ENCODE results near the gene NAE1. TPM values are rescaled to one million over a fixed set of nuclear protein-coding genes. Genes with fewer than 3 reads are reported as not detected.
A peak's percentile ranks its signal among the peaks of the same experiment; 100 is the strongest.

Gene NAE1
- total and polyA plus RNA-seq, 7 experiments from 2014 or later: 62.3 to 103 (median 96.3) TPM

DNA sequence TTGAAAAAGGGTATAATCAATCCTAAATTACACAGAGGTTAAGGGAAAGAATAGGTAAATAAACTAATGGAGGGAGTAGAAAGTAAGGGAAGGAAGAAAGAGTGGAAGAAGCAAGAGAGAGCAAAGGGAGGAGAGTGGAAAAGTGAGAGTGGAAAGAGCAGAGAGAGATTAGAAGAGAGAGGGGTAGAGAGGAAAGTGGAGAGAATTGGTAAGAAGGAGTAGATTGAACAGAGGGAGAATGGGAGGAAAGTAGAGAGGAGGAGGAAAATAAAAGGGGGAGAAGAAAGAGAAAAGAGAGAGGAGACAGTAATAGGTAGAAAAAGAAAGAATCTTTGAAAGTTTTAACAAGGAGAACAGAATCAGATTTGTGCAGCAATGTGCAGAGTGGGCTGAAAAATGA is 54.3 kb downstream of the NAE1 start:
- POLR2A ChIA-PET: no interaction called here
- no peaks in the 10 kb centered on the region for H3K9me3 ChIP-seq (ENCODE audit: control insufficient read depth in 2 of 3, low read length in 3 of 3)
- ATAC-seq (no peak), DNase-seq (no peak)
- Mint-ChIP-seq H3K36me3 (peaks cover 0 to 12% (median 6%) of the 10 kb centered on the region in 5 donors), H3K27ac (peak overlapping the region in 2 of 9 donors; percentile 23 to 59), H3K4me1 (peaks cover 0 to 1% (median 0%) of the 10 kb centered on the region in 7 donors), H3K9me3 (peaks cover 0 to 5% (median 0%) of the 10 kb centered on the region in 11 donors), H3K4me3 (no peak overlapping the region), H3K27me3 (no peaks in the 10 kb centered on the region)
- no peak overlapping the region for H3K27ac ChIP-seq (ENCODE audit: low read depth, low read length)
- no peaks in the 10 kb centered on the region for H3K36me3 ChIP-seq (ENCODE audit: control insufficient read depth in 2 of 3, insufficient read depth in 3 of 3, low read length in 3 of 3)
- no peaks in the 10 kb centered on the region for H3K4me1 ChIP-seq (ENCODE audit: control insufficient read depth in 2 of 2, insufficient read depth in 2 of 2, low read length in 2 of 2)
- intact Hi-C loops (cut with micrococcal nuclease): no loop called here
- no peaks in the 10 kb centered on the region for H3K27me3 ChIP-seq (ENCODE audit: control insufficient read depth in 2 of 2, insufficient read depth in 2 of 2, low read length in 2 of 2)
- H3K4me3 ChIP-seq (ENCODE audit: low read length): no peak overlapping the region
- CTCF ChIA-PET: no interaction called here

DNA sequence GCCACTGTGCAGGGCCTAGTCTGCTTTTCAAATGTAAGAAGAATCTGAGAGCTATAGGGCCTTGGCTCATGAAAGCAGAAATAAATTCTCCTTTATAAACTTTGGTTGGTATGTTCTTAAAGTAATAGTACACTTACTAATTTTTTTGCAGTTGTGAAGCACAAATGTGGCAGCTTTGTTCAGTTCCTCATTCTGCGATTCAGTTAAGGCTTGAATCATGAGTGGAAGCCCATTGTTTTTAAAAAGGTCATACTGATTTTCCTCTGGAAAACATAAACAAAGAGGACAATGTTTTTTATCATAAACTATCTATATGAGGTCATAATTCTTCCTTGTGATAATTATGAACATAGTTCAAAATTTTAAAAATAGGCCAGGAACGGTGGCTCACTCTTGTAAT is 55.8 kb downstream of the NAE1 start:
- Histone ChIP-seq H3K9me3 (ENCODE audit: control insufficient read depth in 2 of 3, low read length in 3 of 3) (no peaks in the 10 kb centered on the region), H3K4me1 (ENCODE audit: control insufficient read depth in 2 of 2, insufficient read depth in 2 of 2, low read length in 2 of 2) (no peaks in the 10 kb centered on the region), H3K4me3 (ENCODE audit: low read length) (no peak overlapping the region), H3K36me3 (ENCODE audit: control insufficient read depth in 2 of 3, insufficient read depth in 3 of 3, low read length in 3 of 3) (no peaks in the 10 kb centered on the region), H3K27ac (ENCODE audit: low read depth, low read length) (no peak overlapping the region), H3K27me3 (ENCODE audit: control insufficient read depth in 2 of 2, insufficient read depth in 2 of 2, low read length in 2 of 2) (no peaks in the 10 kb centered on the region)
- H3K4me3 Mint-ChIP-seq: no peak overlapping the region
- peaks cover 0 to 5% (median 0%) of the 10 kb centered on the region in 11 donors for H3K9me3 Mint-ChIP-seq
- no peak for ATAC-seq
- no peaks in the 10 kb centered on the region for H3K27me3 Mint-ChIP-seq
- H3K36me3 Mint-ChIP-seq: peaks cover 0 to 12% (median 6%) of the 10 kb centered on the region in 5 donors
- POLR2A ChIA-PET: no interaction called here
- H3K4me1 Mint-ChIP-seq: peaks cover 0 to 1% (median 0%) of the 10 kb centered on the region in 7 donors
- intact Hi-C loops (cut with micrococcal nuclease): no loop called here
- DNase-seq: no peak
- H3K27ac Mint-ChIP-seq: no peak overlapping the region
- CTCF ChIA-PET: no interaction called here

DNA sequence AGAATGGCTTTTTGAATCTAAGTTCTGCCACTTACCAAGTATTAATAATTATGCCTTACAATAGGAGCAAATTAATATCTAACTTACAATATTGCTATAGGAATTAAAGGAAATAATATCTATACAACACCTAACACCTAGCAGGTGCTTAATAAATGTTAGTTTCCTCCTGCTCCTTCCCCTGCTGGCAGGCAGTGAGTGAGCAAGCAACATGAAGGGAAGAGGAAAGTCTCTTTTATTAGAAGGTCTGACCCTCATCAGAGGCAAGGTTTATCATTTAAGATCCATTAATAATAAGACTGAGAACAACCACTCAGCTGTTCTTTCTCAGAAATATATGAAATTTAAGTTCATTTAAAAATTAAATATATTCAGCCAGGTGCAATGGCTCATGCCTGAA is 72.7 kb downstream of the NAE1 start:
- Histone ChIP-seq H3K27me3 (ENCODE audit: control insufficient read depth in 2 of 2, insufficient read depth in 2 of 2, low read length in 2 of 2) (no peaks in the 10 kb centered on the region), H3K36me3 (ENCODE audit: control insufficient read depth in 2 of 3, insufficient read depth in 3 of 3, low read length in 3 of 3) (no peaks in the 10 kb centered on the region), H3K9me3 (ENCODE audit: control insufficient read depth in 2 of 3, low read length in 3 of 3) (no peaks in the 10 kb centered on the region), H3K4me3 (ENCODE audit: low read length) (no peak overlapping the region), H3K27ac (ENCODE audit: low read depth, low read length) (no peak overlapping the region), H3K4me1 (ENCODE audit: control insufficient read depth in 2 of 2, insufficient read depth in 2 of 2, low read length in 2 of 2) (no peaks in the 10 kb centered on the region)
- no peak overlapping the region for H3K27ac Mint-ChIP-seq
- H3K9me3 Mint-ChIP-seq: no peaks in the 10 kb centered on the region
- no peaks in the 10 kb centered on the region for H3K36me3 Mint-ChIP-seq
- H3K27me3 Mint-ChIP-seq: peaks cover 0 to 39% (median 0%) of the 10 kb centered on the region in 5 donors
- no peaks in the 10 kb centered on the region for H3K4me1 Mint-ChIP-seq
- ChIA-PET CTCF (no interaction called here), POLR2A (no interaction called here)
- no peak overlapping the region for H3K4me3 Mint-ChIP-seq
- DNase-seq (no peak), ATAC-seq (no peak)
- intact Hi-C loops (cut with micrococcal nuclease): no loop called here

GRCh38 chr16:66754819-66755218 is 76.0 kb downstream of the NAE1 start:
- peaks cover 0 to 4% (median 0%) of the 10 kb centered on the region in 5 donors for H3K36me3 Mint-ChIP-seq
- peaks cover 0 to 45% (median 0%) of the 10 kb centered on the region in 5 donors for H3K27me3 Mint-ChIP-seq
- Histone ChIP-seq H3K27ac (ENCODE audit: low read depth, low read length) (no peak overlapping the region), H3K4me1 (ENCODE audit: control insufficient read depth in 2 of 2, insufficient read depth in 2 of 2, low read length in 2 of 2) (peaks cover 14 to 15% of the 10 kb centered on the region in 2 donors), H3K27me3 (ENCODE audit: control insufficient read depth in 2 of 2, insufficient read depth in 2 of 2, low read length in 2 of 2) (no peaks in the 10 kb centered on the region), H3K9me3 (ENCODE audit: control insufficient read depth in 2 of 3, low read length in 3 of 3) (no peaks in the 10 kb centered on the region), H3K36me3 (ENCODE audit: control insufficient read depth in 2 of 3, insufficient read depth in 3 of 3, low read length in 3 of 3) (peaks cover 0 to 6% (median 0%) of the 10 kb centered on the region in 3 experiments), H3K4me3 (ENCODE audit: low read length) (no peak overlapping the region)
- ChIA-PET CTCF (interaction anchor here (1.2 kb wide), 1 partner anchor 75 kb away, joined by 3 read pairs; no protein-coding TSS in a partner anchor), POLR2A (interaction anchor here (1.1 kb wide), 1 partner anchor 76 kb away, joined by 3 read pairs; the partner anchor contains the start of gene NAE1)
- DNase-seq (no peak), ATAC-seq (no peak)
- intact Hi-C loops (cut with micrococcal nuclease): loop anchor here (5.0 kb wide), 5 partner anchors 77 to 193 kb away; partner anchors contain the start of genes CIAO2B (in 1 of the 2) and NAE1 (in 1 of the 2)
- no peak overlapping the region for H3K27ac Mint-ChIP-seq
- H3K9me3 Mint-ChIP-seq: peaks cover 0 to 6% (median 0%) of the 10 kb centered on the region in 11 donors
- peaks cover 13 to 19% (median 18%) of the 10 kb centered on the region in 7 donors for H3K4me1 Mint-ChIP-seq
- H3K4me3 Mint-ChIP-seq: no peak overlapping the region

DNA sequence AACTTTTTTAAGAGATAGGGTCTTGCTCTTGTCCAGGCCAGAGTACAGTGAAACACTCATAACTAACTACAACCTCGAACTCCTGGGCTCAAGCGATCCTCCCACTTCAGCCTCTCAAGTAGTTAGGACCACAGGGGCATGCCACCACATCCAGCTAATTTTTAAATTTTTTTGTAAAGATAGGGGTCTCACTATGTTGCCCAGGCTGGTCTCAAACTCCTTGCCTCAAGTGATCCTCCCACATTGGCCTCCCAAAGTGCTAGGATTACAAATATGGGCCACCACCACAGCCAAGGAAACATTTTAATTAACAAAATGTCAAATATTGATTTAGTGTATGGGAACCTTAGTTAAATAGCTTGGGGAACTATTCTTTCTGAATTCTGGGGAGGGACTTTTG is 76.6 kb downstream of the NAE1 start:
- ATAC-seq (no peak), DNase-seq (no peak)
- no peaks in the 10 kb centered on the region for H3K27me3 ChIP-seq (ENCODE audit: control insufficient read depth in 2 of 2, insufficient read depth in 2 of 2, low read length in 2 of 2)
- no peak overlapping the region for H3K4me3 Mint-ChIP-seq
- CTCF ChIA-PET: interaction anchor here (1.2 kb wide), 1 partner anchor 76 kb away, joined by 3 read pairs; no protein-coding TSS in a partner anchor
- no peak overlapping the region for H3K4me3 ChIP-seq (ENCODE audit: low read length)
- peaks cover 20 to 21% of the 10 kb centered on the region in 2 donors for H3K4me1 ChIP-seq (ENCODE audit: control insufficient read depth in 2 of 2, insufficient read depth in 2 of 2, low read length in 2 of 2)
- H3K27me3 Mint-ChIP-seq: peaks cover 0 to 41% (median 0%) of the 10 kb centered on the region in 5 donors
- peaks cover 19 to 25% (median 24%) of the 10 kb centered on the region in 7 donors for H3K4me1 Mint-ChIP-seq
- H3K9me3 ChIP-seq (ENCODE audit: control insufficient read depth in 2 of 3, low read length in 3 of 3): no peaks in the 10 kb centered on the region
- POLR2A ChIA-PET: interaction anchor here (1.1 kb wide), 1 partner anchor 76 kb away, joined by 3 read pairs; the partner anchor contains the start of gene NAE1
- no peak overlapping the region for H3K27ac Mint-ChIP-seq
- no peak overlapping the region for H3K27ac ChIP-seq (ENCODE audit: low read depth, low read length)
- H3K36me3 ChIP-seq (ENCODE audit: control insufficient read depth in 2 of 3, insufficient read depth in 3 of 3, low read length in 3 of 3): peaks cover 0 to 8% (median 0%) of the 10 kb centered on the region in 3 experiments
- peaks cover 0 to 6% (median 0%) of the 10 kb centered on the region in 11 donors for H3K9me3 Mint-ChIP-seq
- H3K36me3 Mint-ChIP-seq: peaks cover 0 to 7% (median 1%) of the 10 kb centered on the region in 5 donors
- intact Hi-C loops (cut with micrococcal nuclease): loop anchor here (5.0 kb wide), 5 partner anchors 78 to 192 kb away; partner anchors contain the start of genes CIAO2B (in 1 of the 2) and NAE1 (in 1 of the 2)

- H3K4me3 Mint-ChIP-seq: peak overlapping the region in 2 of 10 donors; percentile 76 to 81
Observed at GRCh38 chr16:66752958-66753357, 77.8 kb downstream of the NAE1 start.

More at GRCh38 chr16:66752958-66753357, 77.8 kb downstream of the NAE1 start:
- Mint-ChIP-seq H3K9me3 (peaks cover 0 to 6% (median 0%) of the 10 kb centered on the region in 11 donors), H3K36me3 (peaks cover 0 to 13% (median 6%) of the 10 kb centered on the region in 5 donors), H3K27me3 (peaks cover 0 to 40% (median 0%) of the 10 kb centered on the region in 5 donors), H3K27ac (peak overlapping the region in 2 of 9 donors; percentile 66 to 86), H3K4me1 (peaks cover 26 to 35% (median 34%) of the 10 kb centered on the region in 7 donors)
- Histone ChIP-seq H3K27me3 (ENCODE audit: control insufficient read depth in 2 of 2, insufficient read depth in 2 of 2, low read length in 2 of 2) (no peaks in the 10 kb centered on the region), H3K27ac (ENCODE audit: low read depth, low read length) (no peak overlapping the region), H3K36me3 (ENCODE audit: control insufficient read depth in 2 of 3, insufficient read depth in 3 of 3, low read length in 3 of 3) (peaks cover 0 to 19% (median 4%) of the 10 kb centered on the region in 3 experiments), H3K9me3 (ENCODE audit: control insufficient read depth in 2 of 3, low read length in 3 of 3) (no peaks in the 10 kb centered on the region), H3K4me3 (ENCODE audit: low read length) (no peak overlapping the region), H3K4me1 (ENCODE audit: control insufficient read depth in 2 of 2, insufficient read depth in 2 of 2, low read length in 2 of 2) (peaks cover 21 to 24% of the 10 kb centered on the region in 2 donors)
- intact Hi-C loops (cut with micrococcal nuclease): loop anchor here (5.0 kb wide), 5 partner anchors 79 to 191 kb away; partner anchors contain the start of genes CIAO2B (in 1 of the 2) and NAE1 (in 1 of the 2)
- CTCF ChIA-PET: interaction anchor here (1.1 to 2.5 kb wide), 3 partner anchors 25 to 115 kb away, joined by 3 to 10 read pairs (median 5); partner anchors contain the start of gene NAE1
- POLR2A ChIA-PET: no interaction called here
- DNase-seq (no peak), ATAC-seq (no peak)
